Gastrocnemius medialis (tissue), 4 donors: ENCODE results near the gene EIF2AK2.

ENCODE experiments used
- POLR2A ChIP-seq, 2 donors: fragments of 450-650 bp; IDR thresholded peaks; one replicate each; pipeline ENCODE4 v1.6.1; 2017; ENCODE audit warnings: antibody characterized with exemption in 2 of 2, mild to moderate bottlenecking in 2 of 2, moderate library complexity in 2 of 2
- TF ChIP-seq, protein P1 (sequence below), 5 experiments: fragments of 450-650 bp in 3 of 5; fragments of 200-600 bp in 2 of 5; sonication (generic) in 2 of 5; IDR thresholded peaks in 4 of 5; conservative IDR thresholded peaks in 1 of 5; 1 replicate in 4 of 5; 2 replicates in 1 of 5; pipeline ENCODE4 v1.5.1; 2016 to 2019; ENCODE audit warnings: antibody characterized with exemption in 5 of 5, mild to moderate bottlenecking in 3 of 5, moderate library complexity in 3 of 5

DNA sequence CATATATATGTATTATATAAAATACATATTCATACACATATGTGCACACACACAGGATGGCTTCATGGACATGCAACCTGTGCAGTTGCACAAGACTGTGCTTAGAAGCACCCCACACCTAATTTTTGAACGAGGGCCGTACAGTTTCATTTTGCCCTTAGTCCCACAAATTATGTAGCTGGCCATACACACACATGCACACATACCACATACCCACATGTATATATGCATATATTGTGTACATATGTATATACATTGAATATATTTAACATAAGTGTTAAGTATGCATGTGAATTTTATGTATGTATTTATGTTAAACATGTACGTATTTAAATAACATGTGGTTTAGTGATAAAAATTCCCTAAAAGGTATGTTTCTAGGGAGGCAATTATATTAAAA is 54.2 kb downstream of the EIF2AK2 start:
- TF ChIP-seq, protein P1, sequence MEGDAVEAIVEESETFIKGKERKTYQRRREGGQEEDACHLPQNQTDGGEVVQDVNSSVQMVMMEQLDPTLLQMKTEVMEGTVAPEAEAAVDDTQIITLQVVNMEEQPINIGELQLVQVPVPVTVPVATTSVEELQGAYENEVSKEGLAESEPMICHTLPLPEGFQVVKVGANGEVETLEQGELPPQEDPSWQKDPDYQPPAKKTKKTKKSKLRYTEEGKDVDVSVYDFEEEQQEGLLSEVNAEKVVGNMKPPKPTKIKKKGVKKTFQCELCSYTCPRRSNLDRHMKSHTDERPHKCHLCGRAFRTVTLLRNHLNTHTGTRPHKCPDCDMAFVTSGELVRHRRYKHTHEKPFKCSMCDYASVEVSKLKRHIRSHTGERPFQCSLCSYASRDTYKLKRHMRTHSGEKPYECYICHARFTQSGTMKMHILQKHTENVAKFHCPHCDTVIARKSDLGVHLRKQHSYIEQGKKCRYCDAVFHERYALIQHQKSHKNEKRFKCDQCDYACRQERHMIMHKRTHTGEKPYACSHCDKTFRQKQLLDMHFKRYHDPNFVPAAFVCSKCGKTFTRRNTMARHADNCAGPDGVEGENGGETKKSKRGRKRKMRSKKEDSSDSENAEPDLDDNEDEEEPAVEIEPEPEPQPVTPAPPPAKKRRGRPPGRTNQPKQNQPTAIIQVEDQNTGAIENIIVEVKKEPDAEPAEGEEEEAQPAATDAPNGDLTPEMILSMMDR (IDR thresholded peaks at IDR 0.05 in 4 of 5, conservative IDR thresholded peaks at IDR 0.05 in 1 of 5): no peak
- TF ChIP-seq POLR2A (IDR thresholded peaks at IDR 0.05): no peak
